GM15510 (cell line): ENCODE results near the gene CREB3L1.

Experiments
- POLR2A ChIP-seq: IDR thresholded peaks from 3 replicates; pipeline ENCODE4 v1.6.1; 2011; ENCODE audit warnings: borderline replicate concordance; ENCODE audit not compliant: insufficient read length; ENCODE audit errors: extremely low read depth

Gene CREB3L1

DNA sequence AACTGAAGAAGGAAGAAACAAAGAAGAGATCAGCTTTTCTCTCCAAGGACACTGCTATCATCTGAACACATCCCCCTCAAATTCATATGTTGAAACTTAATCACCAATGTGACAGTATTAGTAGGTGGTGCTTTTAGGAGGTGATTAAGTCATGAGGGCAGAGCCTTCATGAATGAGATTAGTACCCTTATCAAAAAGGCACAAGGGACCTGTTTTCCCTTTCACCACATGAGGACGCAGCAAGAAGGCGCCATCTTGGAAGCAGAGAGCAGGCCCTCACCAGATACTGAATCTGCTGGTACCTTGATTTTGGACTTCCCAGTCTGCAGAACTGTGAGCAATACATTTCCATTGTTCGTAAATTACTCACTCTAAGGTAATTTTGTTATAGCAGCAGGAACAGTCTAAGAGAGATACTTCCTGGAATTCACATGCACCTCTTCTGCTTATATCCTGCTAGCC is 20.9 kb upstream of the CREB3L1 start:
- no peak for TF ChIP-seq POLR2A

DNA sequence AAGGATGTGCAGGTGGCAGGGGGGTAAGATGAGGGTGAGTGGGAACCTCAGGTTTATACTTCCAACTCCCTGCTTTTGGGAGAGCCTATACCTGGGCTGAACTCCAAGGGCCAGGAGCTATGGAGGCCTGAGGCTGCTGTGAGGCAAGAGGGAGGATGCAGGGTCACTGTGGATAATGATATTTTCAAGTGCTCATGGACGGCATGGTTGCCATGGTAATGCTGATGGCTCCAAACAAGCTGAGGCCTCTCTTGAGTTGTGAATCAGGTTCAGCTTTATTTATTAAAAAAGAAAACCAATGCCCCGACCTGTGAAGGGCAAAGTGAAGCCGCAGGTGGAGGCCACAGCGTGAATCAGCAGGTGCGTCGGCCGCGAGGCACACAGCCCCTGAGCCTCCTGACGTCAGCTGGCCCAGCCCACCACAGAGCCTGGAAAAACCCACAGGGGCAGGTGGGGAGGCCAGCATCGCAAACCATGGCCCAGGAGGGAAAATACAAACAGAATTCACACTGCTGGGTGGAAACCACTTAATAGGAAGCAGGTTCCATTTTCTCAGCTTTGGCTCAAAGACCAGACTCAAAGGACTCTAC is 17.4 kb upstream of the CREB3L1 start:
- no peak for TF ChIP-seq POLR2A

DNA sequence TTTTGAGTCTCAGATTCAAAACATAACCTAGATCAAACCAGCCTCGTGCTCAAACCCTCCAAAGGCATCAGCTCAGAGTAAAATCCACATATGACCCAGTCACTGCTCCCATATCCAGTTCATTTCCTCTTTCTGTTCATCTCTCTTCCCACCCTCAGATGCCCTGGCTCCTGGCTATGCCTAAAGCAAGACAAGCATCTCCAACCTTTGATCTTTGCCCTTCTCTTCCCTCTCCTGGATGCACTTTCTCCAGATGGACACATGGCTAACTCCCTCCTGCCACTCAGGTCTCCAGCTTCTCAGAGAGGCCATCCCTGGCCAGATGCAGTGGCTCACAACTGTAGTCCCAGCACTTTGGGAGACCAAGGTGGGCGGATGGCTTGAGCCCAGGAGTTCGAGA is 14.3 kb upstream of the CREB3L1 start:
- TF ChIP-seq POLR2A = no peak

DNA sequence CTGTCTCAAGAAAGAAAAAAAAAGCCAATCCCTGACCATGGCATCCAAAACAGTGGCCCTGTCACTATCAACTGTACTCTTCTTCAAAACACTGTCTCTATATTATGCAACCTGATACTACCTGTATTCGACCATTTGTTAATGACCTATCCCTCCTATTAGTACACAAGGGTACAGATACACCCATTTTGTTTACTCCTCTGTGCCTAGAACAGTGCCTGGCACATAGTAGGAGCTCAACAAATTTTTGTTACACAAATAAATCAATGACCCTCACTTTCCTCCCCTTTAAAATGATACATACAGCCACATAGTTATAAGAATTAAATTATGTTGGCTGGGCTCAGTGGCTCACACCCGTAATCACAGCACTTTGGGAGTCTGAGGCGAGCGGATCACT is 13.4 kb upstream of the CREB3L1 start:
- no peak for TF ChIP-seq POLR2A

- no peak for TF ChIP-seq POLR2A
Observed at GRCh38 chr11:46264976-46265375, 12.5 kb upstream of the CREB3L1 start.

DNA sequence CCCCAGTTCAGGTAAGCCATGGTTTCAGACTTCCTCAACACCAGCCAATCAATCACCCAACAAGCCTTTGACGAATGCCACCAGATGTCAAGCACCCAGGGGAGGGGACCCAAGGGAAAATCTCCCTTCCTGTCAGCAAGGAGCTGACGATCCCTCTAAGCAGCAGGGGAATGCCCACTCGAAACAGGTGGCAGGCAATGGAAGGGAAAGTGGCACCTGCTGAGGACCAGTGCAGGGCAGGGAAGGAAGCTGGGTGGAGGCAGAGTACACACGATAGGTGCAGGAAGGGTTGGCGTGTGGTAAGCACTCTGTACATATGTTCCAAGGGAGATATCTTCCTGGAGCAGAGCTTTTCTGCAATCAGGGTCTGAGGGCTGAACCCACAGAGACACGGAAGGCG is 11.7 kb upstream of the CREB3L1 start:
- TF ChIP-seq POLR2A = no peak

- TF ChIP-seq POLR2A = no peak
Observed at GRCh38 chr11:46267930-46268329, 9.5 kb upstream of the CREB3L1 start.

- TF ChIP-seq POLR2A = no peak
Observed at GRCh38 chr11:46270684-46271083, 6.8 kb upstream of the CREB3L1 start.

- TF ChIP-seq POLR2A = no peak
Observed at GRCh38 chr11:46271407-46271806, 6.1 kb upstream of the CREB3L1 start.

GRCh38 chr11:46271875-46272815 is 5.3 kb upstream of the CREB3L1 start:
- TF ChIP-seq POLR2A = no peak

DNA sequence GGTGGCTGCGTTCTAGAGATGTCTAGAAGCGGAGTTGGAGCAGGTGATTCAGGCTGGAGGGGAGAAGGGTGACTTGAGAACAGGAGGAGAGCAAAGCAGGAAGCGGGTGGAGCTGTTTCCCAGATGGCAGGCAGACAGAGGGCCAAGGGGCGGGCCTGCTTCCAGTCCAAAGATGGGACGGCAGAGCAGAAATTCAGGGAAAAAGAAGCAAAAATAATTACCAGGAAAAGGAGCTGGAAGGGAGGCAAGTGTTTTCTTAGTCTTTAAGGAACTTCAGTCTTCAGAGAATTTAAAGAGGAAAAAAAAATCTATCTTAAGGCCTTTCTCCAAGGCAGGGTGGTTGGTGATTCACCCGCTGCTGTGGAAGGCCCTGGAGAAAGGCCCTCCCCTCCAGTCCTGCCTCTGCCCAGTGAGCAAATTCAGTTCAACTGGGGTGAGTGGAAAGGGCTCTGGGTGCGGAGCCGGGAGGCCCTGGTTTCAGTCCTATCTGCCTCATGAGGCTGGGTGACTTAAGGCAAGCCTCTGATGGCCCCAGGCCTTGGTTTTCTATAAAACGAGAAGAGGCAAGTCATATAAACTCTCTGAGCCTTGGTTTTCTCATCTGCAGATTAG is 4.5 kb upstream of the CREB3L1 start:
- TF ChIP-seq POLR2A = no peak

GRCh38 chr11:46273511-46274205 is 3.8 kb upstream of the CREB3L1 start:
- TF ChIP-seq POLR2A = no peak

GRCh38 chr11:46275964-46276641 is 1.4 kb upstream of the CREB3L1 start:
- no peak for TF ChIP-seq POLR2A

GRCh38 chr11:46277313-46277621 is 195 bp upstream of the CREB3L1 start:
- no peak for TF ChIP-seq POLR2A

- no peak for TF ChIP-seq POLR2A
Observed at GRCh38 chr11:46278387-46279125, 1.1 kb downstream of the CREB3L1 start.
